A549 treated with CpdA at 1 μM for 4 hours (cell line): Measurements from ENCODE around the gene SUMO1. TPM values are rescaled to one million over a fixed set of nuclear protein-coding genes. Genes with fewer than 3 reads are reported as not detected.

ENCODE experiments used
- total RNA-seq: library from RNA; stranded (reverse); fragments of 200-300 nt; extraction: Qiagen RNA extraction; gene quantifications from 5 replicates; pipeline ENCODE4 v1.2.3, GENCODE V29; 2022; ENCODE audit warnings: low read depth

SUMO1 gene
- 131 to 192 TPM (median 141 TPM) in 5 replicates for total RNA-seq

DNA sequence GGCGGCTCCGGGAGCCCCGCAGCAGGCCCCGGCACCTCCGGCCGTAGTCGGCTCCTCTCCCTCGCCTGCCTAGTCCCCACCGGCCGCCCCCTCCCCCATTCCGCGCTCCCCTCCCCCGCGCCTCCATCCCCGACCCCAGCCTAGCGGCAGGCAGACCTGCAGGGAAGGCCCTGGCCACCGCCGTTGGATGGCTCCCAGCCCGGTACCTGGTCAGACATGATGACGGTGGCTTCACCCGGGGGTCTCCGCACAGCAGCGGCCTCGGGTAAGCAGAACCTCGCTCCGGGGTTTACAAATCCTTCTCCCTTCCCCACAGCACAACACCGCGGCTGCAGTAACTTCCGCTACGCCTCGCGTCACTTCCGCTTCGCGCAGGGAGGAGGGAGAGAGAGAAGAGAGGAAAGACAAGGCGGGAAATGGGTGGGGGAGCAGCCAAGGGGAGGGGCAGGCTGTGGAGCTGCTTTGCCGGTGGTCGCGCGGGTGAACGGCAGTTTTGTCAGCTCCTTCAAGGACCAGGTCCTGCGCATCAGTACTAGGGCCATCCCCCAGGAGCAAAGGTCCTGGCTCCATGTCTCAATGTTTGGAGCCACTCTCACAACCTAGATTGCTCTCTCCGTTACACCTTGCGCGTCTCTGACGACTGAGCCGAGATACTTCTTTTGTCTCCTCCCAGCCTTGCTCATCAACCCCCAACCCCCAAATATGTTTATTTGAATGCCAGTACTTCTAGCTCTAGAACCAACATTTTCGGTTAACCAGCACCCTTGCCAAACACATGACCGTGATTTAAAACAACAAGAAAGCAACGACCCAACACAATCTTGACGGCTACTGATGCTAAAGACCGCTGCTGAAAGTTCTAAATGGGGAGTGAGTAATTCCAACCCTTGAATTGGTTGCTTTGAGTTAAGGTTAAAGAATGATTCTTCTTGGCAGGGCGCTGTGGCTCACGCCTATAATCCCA lies at the start of gene SUMO1:
SUMO1 (minus strand) TSS at position 364 of the 964 bp plus-strand sequence; CDS start at position 218, 146 bp downstream.

GRCh38 chr2:202265467-202266277 lies 27.3 kb upstream of the SUMO1 start, which contains the start of gene NOP58:
Gene NOP58, plus strand, starts transcription at chr2:202265763. Its CDS starts 179 bp downstream, at chr2:202265942.

Other genes starting within 250 kb of the SUMO1 start
- gene FZD7, start 204.7 kb downstream of the SUMO1 start, total RNA-seq: 5.2 to 7.9 TPM (median 6.9 TPM) in 5 replicates
- gene KIAA2012, start 165.3 kb downstream of the SUMO1 start, total RNA-seq: not detected in 5 replicates
- gene NOP58, start 27.2 kb upstream of the SUMO1 start, total RNA-seq: 111 to 152 TPM (median 127 TPM) in 5 replicates
- gene BMPR2, start 137.7 kb upstream of the SUMO1 start, total RNA-seq: 10.7 to 17.7 TPM (median 15.2 TPM) in 5 replicates